Renal pelvis (tissue), 4 donors: ENCODE results near the gene AP1G2. TPM values are rescaled to one million over a fixed set of nuclear protein-coding genes. Genes with fewer than 3 reads are reported as not detected.
"Not testable (repeated sequence)": the region's sequence is repeated elsewhere in the genome, so short reads cannot be mapped to it uniquely, and the experiment has no call there.

Experiments used
- DNase-seq: peaks from one replicate; pipeline ENCODE4 v3.0.0-alpha.2; 2013
- polyA plus RNA-seq, 3 donors: library from polyadenylated mRNA; unstranded; fragments of 120-200 nt; gene quantifications; one replicate each; pipeline ENCODE4 v1.2.1, GENCODE V29; 2013; ENCODE audit not compliant: insufficient read length in 3 of 3

The AP1G2 gene
- polyA plus RNA-seq, 3 donors, result 79.0 to 122 (median 113) TPM

GRCh38 chr14:23601424-23601823 is 33.8 kb upstream of the AP1G2 start:
- DNase-seq, result no peak

DNA sequence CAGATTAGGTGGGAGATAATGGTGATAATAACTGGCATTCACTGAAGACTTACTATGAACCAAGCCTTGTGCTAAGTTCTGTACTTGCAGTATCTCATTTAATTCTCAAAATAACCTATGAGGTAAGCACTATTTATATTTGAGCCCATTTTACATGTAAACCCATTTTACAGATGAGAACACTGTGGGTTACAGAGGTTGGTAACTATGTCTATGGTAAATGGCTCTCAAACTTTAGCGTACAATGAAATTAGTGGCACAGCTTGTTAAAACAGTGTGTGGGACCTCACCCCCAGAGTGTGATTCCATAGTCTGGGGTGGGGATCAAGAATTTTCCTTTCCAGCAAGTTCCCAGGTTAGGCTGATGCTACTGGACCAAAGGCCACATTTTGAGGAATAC is 33.2 kb upstream of the AP1G2 start:
- no peak for DNase-seq

DNA sequence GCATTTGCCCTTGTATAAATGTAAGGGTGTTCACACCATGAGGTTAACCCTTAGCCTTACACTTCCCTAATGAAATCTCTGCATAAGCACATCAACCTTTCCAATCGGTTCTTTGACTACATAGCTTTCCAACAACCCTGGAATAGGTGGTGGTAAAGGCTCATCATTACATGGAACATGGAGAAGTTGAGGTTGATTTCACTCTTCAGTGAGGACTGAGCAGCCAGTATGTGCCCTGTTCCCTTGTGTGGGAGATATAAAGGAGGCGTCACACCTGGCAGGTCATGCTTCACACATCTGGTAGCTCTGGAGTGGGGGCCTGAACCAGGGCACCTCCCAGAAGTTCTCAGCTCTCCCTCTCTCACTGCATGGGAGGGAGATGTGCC is 32.7 kb upstream of the AP1G2 start:
- DNase-seq, result no peak

GRCh38 chr14:23594191-23594590 is 26.6 kb upstream of the AP1G2 start:
- not testable (repeated sequence) for DNase-seq

- DNase-seq, result no peak
These were observed 22.6 kb upstream of the AP1G2 start for GRCh38 chr14:23590198-23590597.

- DNase-seq, result no peak
These were observed 22.0 kb upstream of the AP1G2 start for GRCh38 chr14:23589606-23590005.

- DNase-seq, result peak; percentile 90
These were observed 21.4 kb upstream of the AP1G2 start for GRCh38 chr14:23588884-23589598.

DNA sequence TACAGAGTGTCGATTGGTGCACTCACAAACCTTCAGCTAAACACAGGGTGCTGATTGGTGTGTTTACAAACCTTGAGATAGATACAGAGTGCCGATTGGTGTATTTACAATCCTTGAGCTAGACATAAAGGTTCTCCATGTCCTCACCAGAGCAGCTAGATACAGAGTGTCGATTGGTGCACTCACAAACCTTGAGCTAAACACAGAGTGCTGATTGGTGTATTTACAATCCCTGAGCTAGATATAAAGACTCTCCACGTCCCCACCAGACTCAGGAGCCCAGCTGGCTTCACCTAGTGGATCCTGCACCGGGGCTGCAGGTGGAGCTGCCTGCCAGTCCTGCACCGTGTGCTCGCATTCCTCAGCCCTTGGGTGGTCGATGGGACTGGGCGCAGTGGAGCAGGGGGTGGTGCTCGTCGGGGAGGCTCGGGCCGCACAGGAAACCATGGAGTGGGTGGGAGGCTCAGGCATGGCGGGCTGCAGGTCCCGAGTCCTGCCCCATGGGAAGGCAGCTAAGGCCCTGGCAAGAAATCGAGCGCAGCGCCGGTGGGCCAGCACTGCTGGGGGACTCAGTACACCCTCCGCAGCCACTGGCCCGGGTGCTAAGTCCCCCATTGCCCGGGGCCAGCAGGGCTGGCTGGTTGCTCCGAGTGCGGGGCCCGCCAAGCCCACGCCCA is 17.1 kb upstream of the AP1G2 start:
- DNase-seq, result not testable (repeated sequence)

GRCh38 chr14:23583761-23584526 is 16.4 kb upstream of the AP1G2 start:
- not testable (repeated sequence) for DNase-seq

GRCh38 chr14:23582906-23583760 is 15.5 kb upstream of the AP1G2 start:
- no peak for DNase-seq

- no peak for DNase-seq
These were observed 13.3 kb upstream of the AP1G2 start for GRCh38 chr14:23580948-23581281.

GRCh38 chr14:23580152-23580926 is 12.7 kb upstream of the AP1G2 start:
- DNase-seq, result no peak

DNA sequence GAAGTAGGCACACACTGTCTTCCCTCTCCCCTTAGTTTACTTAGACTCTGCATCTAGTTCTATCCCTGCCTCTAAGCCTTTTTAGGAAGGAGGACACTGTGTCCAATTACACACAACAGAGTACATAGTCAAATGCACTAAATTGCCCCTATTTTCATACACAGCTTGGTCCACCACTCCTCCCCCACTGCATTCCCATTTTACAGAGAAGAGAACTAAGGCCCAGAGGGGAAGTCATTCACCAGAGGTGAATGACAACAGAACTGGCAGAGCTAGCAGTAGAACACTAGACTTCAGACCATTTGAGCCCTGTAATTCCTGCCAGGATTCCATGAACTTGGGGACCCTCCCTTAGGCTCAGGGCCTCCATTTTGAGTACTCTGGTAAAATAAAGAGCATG is 12.1 kb upstream of the AP1G2 start:
- DNase-seq, result no peak

- no peak for DNase-seq
These were observed 11.7 kb upstream of the AP1G2 start for GRCh38 chr14:23579311-23579630.

DNA sequence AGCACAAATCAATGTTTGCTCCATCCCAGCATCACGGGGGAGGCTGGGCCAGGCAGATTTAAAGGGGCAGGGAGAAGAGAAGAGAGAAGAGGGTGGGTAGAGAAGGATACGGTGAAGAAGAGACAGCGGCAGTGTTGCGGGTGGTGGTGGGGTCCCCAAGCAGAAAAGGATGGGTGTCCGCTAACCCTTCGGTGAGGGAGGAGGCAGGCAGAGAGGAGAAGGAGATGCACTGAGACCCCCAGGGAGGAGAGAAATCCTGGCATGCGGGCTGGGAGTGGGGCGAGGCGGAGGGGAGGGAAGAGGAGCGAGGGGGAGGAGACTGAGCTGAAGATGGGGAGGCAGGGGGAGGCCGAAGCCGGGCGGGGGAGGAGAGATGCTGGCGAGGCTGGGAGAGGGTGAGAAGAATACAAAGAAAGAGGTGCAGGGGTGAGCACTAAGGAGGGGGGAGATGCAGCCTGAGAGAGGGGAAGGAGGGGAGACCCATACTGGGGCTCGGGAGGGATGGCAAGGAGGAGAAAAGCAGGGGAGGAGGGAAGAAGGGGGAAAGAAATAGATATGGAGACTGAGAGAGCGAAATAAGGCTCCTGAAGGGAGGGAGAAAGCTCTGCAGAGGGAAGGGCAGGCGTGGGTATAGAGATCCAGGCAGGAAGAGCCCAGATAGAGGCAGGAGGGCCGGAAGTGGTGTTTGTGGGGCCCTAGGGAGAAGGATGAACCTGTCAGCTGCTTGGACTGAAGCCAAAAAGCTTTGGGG is 11.1 kb upstream of the AP1G2 start, which contains the start of gene JPH4:
JPH4 (minus strand) TSS at position 231 of the 751 bp plus-strand sequence. CDS start 1,337 bp downstream, outside the sequence.
- DNase-seq, result no peak

GRCh38 chr14:23577710-23578392 is 10.3 kb upstream of the AP1G2 start:
- DNase-seq, result no peak

DNA sequence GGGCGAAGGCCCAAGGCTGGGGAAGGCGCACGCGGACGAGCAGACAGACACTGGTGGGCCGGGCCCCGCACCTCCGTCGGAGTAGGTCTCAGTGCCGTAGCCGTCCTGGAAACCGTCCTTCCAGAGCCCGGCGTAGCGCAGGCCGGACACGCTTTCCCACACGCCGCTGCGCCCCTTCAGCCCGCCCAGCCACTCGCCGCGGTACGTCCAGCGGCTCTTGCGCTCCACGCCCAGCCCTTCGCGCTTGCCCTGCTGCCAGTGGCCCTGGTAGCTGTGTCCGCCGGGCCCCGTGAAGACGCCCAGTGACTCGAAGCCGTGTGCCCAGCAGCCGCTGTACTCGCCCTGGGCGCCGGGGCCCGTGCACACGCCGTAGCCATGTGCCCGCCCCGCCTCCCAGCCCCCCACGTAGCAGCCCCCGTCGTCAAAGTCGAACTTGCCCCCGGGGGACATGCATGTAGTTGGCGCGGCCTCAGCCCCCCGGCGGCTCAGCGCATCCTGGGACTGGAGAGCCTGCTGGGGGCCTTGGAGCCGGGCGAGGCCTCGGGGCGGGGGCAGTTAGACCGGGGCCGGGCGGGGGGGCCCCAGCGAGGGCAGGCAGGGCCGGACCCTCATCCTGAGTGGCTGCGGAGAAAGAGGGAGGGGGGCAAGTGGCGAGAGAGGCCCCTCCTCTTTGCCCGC is 9.6 kb upstream of the AP1G2 start:
- DNase-seq, result no peak

GRCh38 chr14:23573384-23574015 is 5.9 kb upstream of the AP1G2 start:
- DNase-seq, result no peak

GRCh38 chr14:23572836-23573235 is 5.2 kb upstream of the AP1G2 start:
- DNase-seq, result no peak
